ENCODE data around the gene PDXP. TPM values are rescaled to one million over a fixed set of nuclear protein-coding genes. Genes with fewer than 3 reads are reported as not detected.

The PDXP gene
- total and polyA plus RNA-seq, 2 of the 13 experiments (the other 11 are each of a cell fraction or from before 2014, with no cell fraction given) = 58.2 to 70.6 TPM

GRCh38 chr22:37710675-37711074 is 52.2 kb downstream of the PDXP start:
- intact Hi-C loops (cut with micrococcal nuclease; ENCODE audit: unreplicated experiment) = no loop called here
- DNase-seq (ENCODE audit: low spot score) = no peak
- H3K79me2 ChIP-seq (ENCODE audit: insufficient read depth, low read length) = no peaks in the 10 kb centered on the region
- TF ChIP-seq CENPX (CRISPR knock-in tag; IDR thresholded peaks at IDR 0.05) (no peak), ZNF598 (CRISPR knock-in tag; IDR thresholded peaks at IDR 0.05; ENCODE audit: borderline replicate concordance) (no peak), ZNF557 (CRISPR knock-in tag; IDR thresholded peaks at IDR 0.05) (no peak), ZNF577 (CRISPR knock-in tag; IDR thresholded peaks at IDR 0.05; ENCODE audit: borderline replicate concordance, low read depth) (no peak), ZZZ3 (CRISPR knock-in tag; IDR thresholded peaks at IDR 0.05; ENCODE audit: borderline replicate concordance) (no peak), PRPF4 (IDR thresholded peaks at IDR 0.05; ENCODE audit: low read depth, low read length, poor library complexity, severe bottlenecking) (no peak), SALL1 (CRISPR knock-in tag; IDR thresholded peaks at IDR 0.05) (no peak), ZNF205 (CRISPR knock-in tag; IDR thresholded peaks at IDR 0.05) (no peak), ZNF207 (IDR thresholded peaks at IDR 0.05; ENCODE audit: borderline replicate concordance) (no peak), DPF2 (CRISPR knock-in tag; IDR thresholded peaks at IDR 0.05; ENCODE audit: borderline replicate concordance, low read depth) (no peak), ZBTB25 (CRISPR knock-in tag; IDR thresholded peaks at IDR 0.05) (no peak), REPIN1 (CRISPR knock-in tag; IDR thresholded peaks at IDR 0.05; ENCODE audit: borderline replicate concordance, low read depth) (no peak), ZC3H4 (CRISPR knock-in tag; IDR thresholded peaks at IDR 0.05; ENCODE audit: borderline replicate concordance) (no peak), ZNF136 (CRISPR knock-in tag; IDR thresholded peaks at IDR 0.05; ENCODE audit: low read depth) (no peak), SUZ12 (IDR thresholded peaks at IDR 0.05; ENCODE audit: low read depth, low read length) (no peak), ZBED4 (CRISPR knock-in tag; IDR thresholded peaks at IDR 0.05; ENCODE audit: borderline replicate concordance) (no peak), GPBP1L1 (CRISPR knock-in tag; IDR thresholded peaks at IDR 0.05) (no peak), ZNF354B (CRISPR knock-in tag; IDR thresholded peaks at IDR 0.05) (no peak), ZFP36 (IDR thresholded peaks at IDR 0.05; ENCODE audit: borderline replicate concordance, low read depth, low read length, partially characterized antibody) (no peak), ZSCAN9 (CRISPR knock-in tag; IDR thresholded peaks at IDR 0.05; ENCODE audit: borderline replicate concordance) (no peak)
- no peaks in the 10 kb centered on the region for H3K4me1 ChIP-seq (ENCODE audit: insufficient read depth, low read length)
- H3K4me3 ChIP-seq (replicated peaks in 1 of 3; ENCODE audit: insufficient read depth in 1 of 3, low read depth in 2 of 3, low read length in 3 of 3) = no peak overlapping the region
- in situ Hi-C loops (cut with HindIII; ENCODE audit: extremely low pct_ligation_motif_present, low pct_unique_long_range_greater_than_20kb) = no loop called here
- no peak for FAIRE-seq
- H3K4me2 ChIP-seq (ENCODE audit: low read depth, low read length) = no peak overlapping the region
- no peak overlapping the region for H2AFZ ChIP-seq (ENCODE audit: low read length)
- ATAC-seq = no peak
- ChIA-PET POLR2A (interaction anchor here (0.5 kb wide), 1 partner anchor 49 kb away, joined by 3 read pairs; no protein-coding TSS in a partner anchor), CTCF (ENCODE audit: low intra/inter-chr PET ratio, low total read pairs) (no interaction called here)
- H3K27ac ChIP-seq (ENCODE audit: extremely low read length, insufficient read depth, low read length) = no peak overlapping the region
- no peaks in the 10 kb centered on the region for H3K9me3 ChIP-seq (ENCODE audit: low read length)
- H3K27me3 ChIP-seq (ENCODE audit: control insufficient read depth in 1 of 2, insufficient read depth in 2 of 2, low read length in 2 of 2) = no peaks in the 10 kb centered on the region; a peak in 1 of 5 replicates
- H3K9ac ChIP-seq (ENCODE audit: insufficient read depth, low read depth, low read length) = no peak overlapping the region
- H4K20me1 ChIP-seq (ENCODE audit: insufficient read depth, low read length) = no peaks in the 10 kb centered on the region
- BruUV-seq (replicated peaks) = no TSS peak
- 92% methylated on average over 2 of the region's 3 CpGs for WGBS (ENCODE audit: low lambda C conversion rate)
- H3K36me3 ChIP-seq (replicated peaks in 1 of 2; ENCODE audit: control insufficient read depth in 1 of 2, insufficient read depth in 2 of 2, low read length in 2 of 2) = peaks cover 0 to 3% of the 10 kb centered on the region in 2 experiments; a peak in 2 of 5 replicates

Measured in HepG2 (cell line).